HL-60/S4 (cell line): ENCODE results near the gene KIRREL3.

ENCODE experiments used
- in situ Hi-C: fragments of 300-500 bp; cut with MboI; formaldehyde crosslinking; loops from 2 replicates; pipeline ENCODE4 v1.14.3; 2022; ENCODE audit warnings: low sequenced_read_pairs

The KIRREL3 gene

DNA sequence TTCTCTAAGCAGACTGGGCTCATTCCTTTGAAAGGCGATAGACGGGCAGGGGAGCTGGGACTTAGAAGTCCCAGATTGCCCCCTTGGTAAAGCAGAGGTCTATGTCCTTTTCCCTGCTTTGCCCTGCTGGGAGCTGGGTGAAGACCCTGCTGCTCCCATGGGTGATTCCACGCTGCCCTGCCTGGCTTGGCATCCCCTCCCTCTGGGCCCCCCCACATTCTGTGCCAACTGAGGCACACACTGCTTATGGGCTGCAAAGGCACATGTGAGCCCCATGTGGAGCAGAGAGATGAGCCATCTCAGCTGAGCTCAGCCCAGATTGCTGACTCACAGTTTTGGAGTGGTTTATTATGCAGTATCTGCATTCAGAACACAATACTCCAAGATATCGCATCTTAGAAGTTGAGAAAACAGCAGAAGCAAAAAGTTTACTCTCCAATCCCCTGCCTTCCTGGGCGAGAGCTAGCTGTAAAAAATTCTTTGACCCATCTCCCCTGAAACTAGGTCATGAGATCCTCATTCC lies 517.9 kb downstream of the KIRREL3 start:
- in situ Hi-C loops = no loop called here

GRCh38 chr11:126481303-126481680 lies 519.3 kb downstream of the KIRREL3 start:
- in situ Hi-C loops = no loop called here

- in situ Hi-C loops = no loop called here
These were observed 519.9 kb downstream of the KIRREL3 start for GRCh38 chr11:126480410-126481302.

- in situ Hi-C loops = no loop called here
These were observed 520.6 kb downstream of the KIRREL3 start for GRCh38 chr11:126480015-126480409.

DNA sequence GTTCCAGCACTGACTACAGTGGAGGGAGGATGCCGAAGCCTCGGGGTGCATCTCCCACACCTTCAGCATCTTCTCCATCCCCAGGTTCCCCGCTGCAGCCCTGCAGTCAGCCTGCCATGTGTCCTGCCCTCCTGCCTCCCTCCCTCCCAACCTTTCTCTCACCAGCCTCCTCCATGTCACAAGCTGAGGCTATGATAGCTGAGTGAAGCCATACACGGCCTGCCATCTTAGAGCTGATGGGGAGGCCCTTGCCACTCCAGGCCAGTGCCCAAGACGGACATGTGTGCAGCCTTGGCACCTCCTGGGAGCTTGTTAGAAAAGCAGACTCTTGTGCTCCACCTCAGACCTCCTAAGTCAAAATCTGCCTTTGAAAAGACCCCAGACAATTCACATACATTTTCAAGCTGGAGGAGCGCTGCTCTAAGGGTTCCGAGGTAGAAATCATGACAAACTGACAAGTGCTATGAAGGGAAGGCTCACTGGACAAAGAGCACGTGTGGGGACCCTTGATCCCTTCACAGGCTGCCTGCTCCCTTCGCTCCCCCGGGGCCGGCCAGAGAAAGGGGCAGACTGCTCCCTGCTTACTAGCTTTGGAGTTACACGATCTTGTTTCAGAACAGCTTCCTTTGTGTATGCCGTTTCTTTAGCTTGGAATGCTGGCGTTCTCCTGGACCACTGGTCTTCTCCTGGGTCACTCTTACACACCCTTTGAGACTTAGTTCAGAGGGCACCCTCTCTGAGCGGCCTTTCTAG lies 521.2 kb downstream of the KIRREL3 start:
- in situ Hi-C loops = no loop called here

GRCh38 chr11:126478466-126478865 lies 522.1 kb downstream of the KIRREL3 start:
- in situ Hi-C loops = no loop called here

GRCh38 chr11:126477535-126478305 lies 522.9 kb downstream of the KIRREL3 start:
- in situ Hi-C loops = no loop called here

GRCh38 chr11:126476977-126477376 lies 523.6 kb downstream of the KIRREL3 start:
- in situ Hi-C loops = no loop called here

GRCh38 chr11:126476266-126476924 lies 524.2 kb downstream of the KIRREL3 start:
- in situ Hi-C loops = no loop called here

- in situ Hi-C loops = no loop called here
These were observed 525.3 kb downstream of the KIRREL3 start for GRCh38 chr11:126475014-126475991.

- in situ Hi-C loops = no loop called here
These were observed 526.4 kb downstream of the KIRREL3 start for GRCh38 chr11:126474220-126474619.

GRCh38 chr11:126473269-126473668 lies 527.3 kb downstream of the KIRREL3 start:
- in situ Hi-C loops = no loop called here

GRCh38 chr11:126469311-126469710 lies 531.3 kb downstream of the KIRREL3 start:
- in situ Hi-C loops = no loop called here

- in situ Hi-C loops = no loop called here
These were observed 532.5 kb downstream of the KIRREL3 start for GRCh38 chr11:126468102-126468521.

DNA sequence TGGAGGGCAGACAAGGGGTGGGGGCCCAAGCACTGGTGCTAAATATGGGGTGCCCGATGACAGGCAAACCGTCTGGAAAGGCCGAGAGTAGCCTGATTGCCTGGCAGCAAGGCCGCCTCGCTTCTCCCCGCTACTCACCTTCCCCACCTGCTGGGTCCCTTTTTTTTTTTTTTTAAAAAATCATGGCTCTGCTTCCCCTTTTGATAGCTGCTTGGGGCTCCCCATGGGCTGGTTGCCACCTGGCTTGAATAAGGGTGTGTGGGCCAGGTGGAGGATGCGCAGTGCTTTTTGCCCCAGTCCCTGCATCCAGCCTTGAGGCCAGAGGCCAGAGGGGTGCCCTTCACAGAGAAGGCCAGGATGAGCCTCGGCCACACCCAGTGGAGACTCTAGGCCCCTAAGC lies 533.1 kb downstream of the KIRREL3 start:
- in situ Hi-C loops = no loop called here

DNA sequence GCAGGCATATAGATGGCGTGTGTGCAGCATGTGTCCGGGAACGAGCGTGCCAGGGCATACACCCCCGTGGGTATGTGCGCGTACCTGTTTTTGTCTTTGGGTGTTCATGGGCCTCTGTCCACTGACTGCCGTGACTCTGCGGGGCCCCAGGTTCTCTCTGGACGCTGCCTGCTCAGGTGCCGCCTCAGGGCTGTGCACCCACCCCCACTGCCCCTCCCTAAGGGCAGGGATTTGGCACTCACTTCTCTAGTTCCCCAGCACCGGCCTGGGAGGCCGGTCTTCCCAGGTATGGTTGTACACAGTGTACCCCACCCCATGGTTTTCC lies 533.6 kb downstream of the KIRREL3 start:
- in situ Hi-C loops = no loop called here

DNA sequence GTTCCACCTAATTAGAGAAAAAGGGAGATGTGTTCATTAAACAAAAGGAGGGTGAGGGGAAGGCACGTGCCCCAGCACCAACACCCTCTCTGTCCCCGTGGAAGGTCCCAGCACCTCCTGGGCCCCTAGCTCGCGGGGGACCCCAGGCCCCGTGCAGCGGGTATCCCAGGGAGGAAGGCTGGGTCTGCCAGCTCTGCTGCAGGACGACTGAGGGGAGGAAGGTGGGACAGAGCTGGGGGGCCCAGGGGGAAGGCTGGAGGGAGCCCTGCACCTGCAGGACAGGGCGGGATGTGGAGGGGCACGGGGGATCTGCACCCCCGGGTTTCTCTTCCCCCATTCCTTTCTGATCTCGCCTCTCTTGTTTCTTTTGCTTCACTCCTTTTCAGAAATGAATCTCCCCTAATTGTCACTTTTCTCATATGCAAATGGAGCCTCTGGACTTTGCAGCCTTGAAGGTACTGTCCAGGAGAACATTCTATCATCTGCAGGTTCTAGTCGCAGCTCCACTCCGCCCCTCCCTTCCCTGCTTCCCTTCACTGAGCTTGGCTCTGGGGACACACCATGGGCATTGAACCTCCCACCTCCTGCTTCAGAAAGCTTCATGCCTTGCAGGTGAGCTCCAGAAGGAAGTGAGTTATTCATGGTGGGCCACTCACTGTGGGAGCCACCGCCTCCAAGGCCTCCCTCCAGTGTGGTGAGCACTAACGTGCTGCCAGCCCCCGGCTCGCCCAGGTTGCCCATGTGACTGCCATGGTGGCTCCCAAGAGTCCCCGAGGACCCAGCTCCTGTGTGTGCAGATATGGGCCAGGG lies 534.1 kb downstream of the KIRREL3 start:
- in situ Hi-C loops = no loop called here

DNA sequence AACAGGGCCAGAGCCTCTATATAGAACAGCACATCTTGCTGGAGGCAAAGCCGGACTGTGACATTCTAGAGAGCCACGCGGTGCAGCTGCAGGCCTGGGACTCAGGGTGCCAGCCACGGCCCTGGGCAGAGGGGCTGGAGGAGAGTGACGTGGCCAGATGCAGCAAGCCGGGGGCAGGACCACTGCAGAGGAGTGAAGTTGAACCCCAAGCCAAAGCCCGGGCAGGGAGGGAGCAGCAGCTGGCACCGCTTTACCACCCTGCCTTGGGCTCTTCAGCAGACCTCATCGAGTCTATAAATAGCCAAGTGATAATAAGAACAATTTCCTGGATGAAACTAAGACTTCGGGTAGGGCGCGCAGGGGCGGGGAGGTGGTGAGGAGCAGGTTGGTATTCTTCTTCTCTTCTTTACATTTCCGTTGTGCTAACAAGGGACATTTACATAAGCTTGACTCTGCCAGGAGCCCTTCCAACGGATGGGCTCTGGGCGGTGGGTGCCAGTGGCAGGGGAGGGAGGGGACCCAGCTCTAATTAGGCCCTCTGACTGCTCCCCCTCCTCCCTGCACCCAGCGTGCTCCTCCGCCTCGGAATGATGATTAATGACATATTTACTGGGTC lies 534.9 kb downstream of the KIRREL3 start:
- in situ Hi-C loops = no loop called here
